Heart left ventricle (tissue), 16 donors: Measurements from ENCODE around the gene PSMC5. TPM values are rescaled to one million over a fixed set of nuclear protein-coding genes. Genes with fewer than 3 reads are reported as not detected.

Experiments
- ATAC-seq, 4 donors: fragments of 200-7000 bp; cut with Tn5 transposase; one replicate each; pipeline ENCODE4 v1.9.1; 2020 to 2022; ENCODE audit warnings: moderate library complexity in 4 of 4, mild to moderate bottlenecking in 3 of 4, moderate number of reproducible peaks in 1 of 4
- DNase-seq, 5 donors: peaks; one replicate each; pipeline ENCODE4 v3.0.0-alpha.2; 2020
- H3K27ac ChIP-seq, 12 donors: fragments of 200-600 bp; sonication (generic) in 4 of 12; one replicate each; pipeline versions ENCODE4 v1.5.0 to v1.8.0; 2016 to 2022; ENCODE audit warnings: mild to moderate bottlenecking in 2 of 12
- H3K27me3 ChIP-seq, 9 donors: fragments of 200-600 bp; sonication (generic) in 2 of 9; one replicate each; pipeline versions ENCODE4 v1.5.1 to v1.8.0; 2016 to 2022; ENCODE audit warnings: mild to moderate bottlenecking in 3 of 9
- H3K36me3 ChIP-seq, 9 donors: fragments of 200-600 bp; sonication (generic) in 2 of 9; one replicate each; pipeline versions ENCODE4 v1.5.0 to v1.8.0; 2018 to 2022; ENCODE audit warnings: mild to moderate bottlenecking in 2 of 9
- H3K4me1 ChIP-seq, 12 donors: fragments of 200-600 bp; sonication (generic) in 4 of 12; one replicate each; pipeline versions ENCODE4 v1.5.0 to v1.8.0; 2016 to 2022; ENCODE audit warnings: mild to moderate bottlenecking in 3 of 12
- H3K4me3 ChIP-seq, 12 donors: fragments of 200-600 bp; sonication (generic) in 4 of 12; one replicate each; pipeline versions ENCODE4 v1.5.0 to v1.8.0; 2017 to 2022; ENCODE audit warnings: mild to moderate bottlenecking in 9 of 12, moderate library complexity in 4 of 12
- H3K9me3 ChIP-seq, 12 donors: fragments of 200-600 bp; sonication (generic) in 4 of 12; one replicate each; pipeline versions ENCODE4 v1.5.0 to v1.8.0; 2016 to 2022; ENCODE audit warnings: mild to moderate bottlenecking in 1 of 12
- CTCF ChIP-seq, 12 donors: fragments of 200-600 bp; sonication (generic) in 4 of 12; IDR thresholded peaks; one replicate each; pipeline versions ENCODE4 v1.5.0 to v1.8.0; 2018 to 2022; ENCODE audit warnings: antibody characterized with exemption in 12 of 12, mild to moderate bottlenecking in 5 of 12
- POLR2A ChIP-seq, 2 donors: fragments of 450-650 bp; IDR thresholded peaks; one replicate each; pipeline ENCODE4 v1.6.1; 2017; ENCODE audit warnings: antibody characterized with exemption in 2 of 2, mild to moderate bottlenecking in 2 of 2, moderate library complexity in 2 of 2
- WGBS, 4 donors: extraction: QIAGEN DNeasy Blood & Tissue Kit in 2 of 4; methylation state at CpG; one replicate each; pipeline versions ENCODE4 v1.1.5 to v1.1.7; 2013 to 2018; 5-methylcytosine and 5-hydroxymethylcytosine counted together
- intact Hi-C, 10 donors: fragments of 100-400 bp; cut with DNase I; formaldehyde crosslinking; loops; one replicate each; pipeline versions ENCODE4 v1.11.1 to v1.14.2; 2022
- polyA plus RNA-seq, 2 donors: library from polyadenylated mRNA; stranded (reverse); fragments of 200-250 nt; gene quantifications; one replicate each; pipeline ENCODE4 v1.2.3, GENCODE V29; 2013
- total RNA-seq, 9 donors: library from RNA; depleted of rRNA in 2 of 9; stranded (reverse); fragments of >200 nt in 2 of 9; fragmentation: NEBNext Ultra II Directional in 3 of 9; extraction: Animal tissue kit (Norgen Biotek cat#: 25700) in 3 of 9; gene quantifications; one replicate each; pipeline versions ENCODE4 v1.1.0 to v1.2.4, GENCODE V29; 2016 to 2023
- donor health status: ischemic (EF 13 %, LVEDD 7.1; RV severe dilation, severe dysfunction).
- donor health status: healthy with polysubstance abuse.
- donor health status: DM: no; HTN: yes; CAD: no.
- donor health status: DM: no; HTN: no; CAD: no.
- donor health status: ischemic (EF 25% LVEDD 6.9; RV normal size, moderate dysfunction).
- donor health status: ischemic (EF 25% LVEDD 5.7; RV mildly dilated, moderate dysfunction).
- donor health status: healthy.
- donor health status: DM: yes; HTN: yes; CAD: no.
- donor health status: ischemic (EF 35%, LVEDD 5.7; RV mildly dilated, moderate dysfunction).
- donor health status: nonischemic (EF 11% LVEDD 7.7; RV severe dilation, severe dysfunction).
- donor health status: DM: yes; HTN: yes; CAD: no.
- donor health status: PGD.
- donor health status: ischemic (EF 29% LVEDD 5.4; RV normal size, mild dysfunction).
- donor health status: nonischemic (EF 23%, LVEDD 6.1; RV moderate dilation, normal function).

The PSMC5 gene
- total and polyA plus RNA-seq, 11 donors: 64.7 to 189 (median 127) TPM

DNA sequence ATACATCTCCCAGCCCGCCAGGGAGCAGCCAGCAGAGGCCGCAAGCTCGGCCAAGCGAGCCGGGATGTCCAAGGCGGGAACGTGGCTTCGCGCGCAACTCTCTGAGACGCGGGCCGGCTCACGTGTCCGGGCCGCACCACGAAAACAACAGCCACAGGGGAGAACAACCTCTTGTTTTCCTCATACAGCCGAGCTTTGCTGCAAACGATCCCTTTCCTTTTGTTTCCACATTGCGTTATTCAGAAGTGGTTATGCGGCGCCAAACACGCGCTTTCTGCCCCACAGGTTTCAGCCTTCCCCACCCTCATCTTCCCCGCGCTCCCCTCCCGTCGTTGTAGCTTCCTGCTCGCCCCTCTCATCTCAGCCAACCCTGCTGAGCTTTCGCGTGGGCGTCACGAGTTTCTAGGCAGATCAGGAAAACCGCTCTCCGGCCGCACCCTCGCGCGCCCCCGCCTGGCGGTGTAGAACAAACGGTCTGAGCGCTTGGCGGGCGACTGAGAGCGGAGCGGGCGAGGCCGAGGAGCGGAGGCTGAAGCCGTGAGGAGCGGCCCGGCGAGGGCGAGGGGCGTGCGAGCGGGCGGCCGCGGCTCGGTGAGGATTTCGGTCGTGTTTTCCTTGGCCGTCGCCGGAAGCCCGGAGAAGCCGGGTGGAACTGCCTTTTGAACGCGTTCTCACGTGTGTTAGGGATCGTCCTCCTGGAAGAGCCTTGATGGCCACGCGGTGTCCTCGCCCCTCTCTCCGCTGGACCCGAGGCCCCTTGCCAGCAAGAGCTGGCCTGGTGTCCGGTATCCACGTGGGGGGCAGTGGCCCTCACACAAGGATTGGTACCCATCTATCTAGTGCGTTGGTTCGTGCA is 21.8 kb downstream of the PSMC5 start:
- WGBS, 4 donors: 7 to 24% (median 13%) methylated on average over 38 to 82 of the region's 82 CpGs
- H3K9me3 ChIP-seq: no peaks in the 10 kb centered on the region
- peak overlapping the region in 10 of 12 donors; percentile 14 to 52 (median 41) for H3K4me3 ChIP-seq
- H3K27me3 ChIP-seq: no peaks in the 10 kb centered on the region
- TF ChIP-seq CTCF (IDR thresholded peaks at IDR 0.05): peak; percentile 54 to 83 (median 72)
- TF ChIP-seq POLR2A (IDR thresholded peaks at IDR 0.05): no peak
- ATAC-seq (peak; percentile 88 to 96 (median 94)), DNase-seq (peak; percentile 93 to 97 (median 95))
- peaks cover 0 to 17% (median 5%) of the 10 kb centered on the region in 12 donors for H3K4me1 ChIP-seq
- intact Hi-C loops: no loop called here
- H3K27ac ChIP-seq: peak overlapping the region in 7 of 12 donors; percentile 2 to 76 (median 55)
- no peaks in the 10 kb centered on the region for H3K36me3 ChIP-seq

- no peak for DNase-seq
- Histone ChIP-seq H3K9me3 (no peaks in the 10 kb centered on the region), H3K27ac (no peak overlapping the region), H3K36me3 (no peaks in the 10 kb centered on the region), H3K4me3 (no peak overlapping the region), H3K4me1 (peaks cover 0 to 12% (median 5%) of the 10 kb centered on the region in 12 donors), H3K27me3 (no peaks in the 10 kb centered on the region)
- TF ChIP-seq POLR2A (IDR thresholded peaks at IDR 0.05) (no peak), CTCF (IDR thresholded peaks at IDR 0.05) (no peak)
- intact Hi-C loops: no loop called here
- 66 to 78% (median 73%) methylated on average over 9 of the region's 9 CpGs for WGBS, 4 donors
- no peak for ATAC-seq
These were observed 23.2 kb downstream of the PSMC5 start for GRCh38 chr17:63850401-63850800.

DNA sequence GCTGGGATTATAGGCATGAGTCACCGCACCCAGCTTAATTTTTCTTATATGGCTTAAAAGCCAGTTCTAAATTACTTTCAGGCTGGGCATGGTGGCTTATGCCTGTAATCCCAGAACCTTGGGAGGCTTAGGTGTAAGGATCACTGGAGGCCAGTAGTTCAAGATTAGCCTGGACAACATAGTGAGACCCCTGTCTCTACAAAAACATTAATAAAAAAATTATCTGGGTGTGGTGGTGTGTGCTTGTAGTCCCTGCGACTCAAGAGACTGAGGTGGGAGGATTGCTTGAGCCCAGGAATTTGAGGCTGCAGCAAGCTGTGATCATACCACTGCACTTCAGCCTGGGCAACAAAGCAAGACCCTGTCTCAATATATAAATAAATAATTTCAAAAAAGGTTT is 26.0 kb downstream of the PSMC5 start:
- TF ChIP-seq POLR2A (IDR thresholded peaks at IDR 0.05) (no peak), CTCF (IDR thresholded peaks at IDR 0.05) (no peak)
- Histone ChIP-seq H3K4me3 (no peak overlapping the region), H3K36me3 (no peaks in the 10 kb centered on the region), H3K27me3 (no peaks in the 10 kb centered on the region), H3K9me3 (no peaks in the 10 kb centered on the region), H3K4me1 (peaks cover 0 to 12% (median 5%) of the 10 kb centered on the region in 12 donors), H3K27ac (no peak overlapping the region)
- no peak for ATAC-seq
- intact Hi-C loops: no loop called here
- WGBS, 4 donors: 87 to 95% (median 92%) methylated on average over 2 of the region's 2 CpGs
- DNase-seq: no peak

DNA sequence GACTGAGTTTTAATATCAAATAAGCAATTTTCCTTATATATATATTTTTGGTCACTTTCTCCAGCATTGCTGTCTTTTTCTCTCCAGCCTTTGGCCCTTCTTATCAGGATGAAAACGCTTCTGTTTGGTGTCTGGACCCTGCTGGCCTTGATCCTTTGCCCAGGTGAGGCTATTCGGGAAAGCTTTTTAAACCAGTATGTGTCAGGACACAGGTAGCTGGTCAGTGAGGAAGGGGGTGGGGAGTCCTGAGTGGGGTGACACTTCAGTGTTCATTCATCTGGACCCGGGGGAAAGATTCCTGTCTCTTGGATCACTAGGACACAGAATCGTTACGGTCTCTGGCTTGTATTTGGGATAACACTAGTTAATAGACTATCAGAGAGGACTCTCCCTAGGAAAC is 27.5 kb downstream of the PSMC5 start:
- TF ChIP-seq CTCF (IDR thresholded peaks at IDR 0.05) (no peak), POLR2A (IDR thresholded peaks at IDR 0.05) (no peak)
- DNase-seq (no peak), ATAC-seq (no peak)
- no peaks in the 10 kb centered on the region for H3K27me3 ChIP-seq
- H3K4me3 ChIP-seq: no peak overlapping the region
- H3K27ac ChIP-seq: no peak overlapping the region
- H3K4me1 ChIP-seq: no peaks in the 10 kb centered on the region
- no peaks in the 10 kb centered on the region for H3K36me3 ChIP-seq
- intact Hi-C loops: no loop called here
- no peaks in the 10 kb centered on the region for H3K9me3 ChIP-seq
- WGBS, 4 donors: 74 to 86% (median 83%) methylated on average over 5 of the region's 5 CpGs
